Epithelial cell of proximal tubule (primary cell): ENCODE results near the gene ZMIZ1. TPM values are rescaled to one million over a fixed set of nuclear protein-coding genes. Genes with fewer than 3 reads are reported as not detected.

Source experiments
- DNase-seq: peaks from one replicate; pipeline ENCODE4 v3.0.0-alpha.2; 2011; ENCODE audit warnings: low read depth
- H3K4me3 ChIP-seq: 2 replicates; pipeline ENCODE4 v1.5.1; 2011; ENCODE audit warnings: low read depth, mild to moderate bottlenecking, low read length
- CTCF ChIP-seq: conservative IDR thresholded peaks from 2 replicates; pipeline ENCODE4 v1.5.1; 2012; ENCODE audit warnings: low read depth, mild to moderate bottlenecking, low read length
- total RNA-seq: library from RNA; depleted of rRNA; stranded (reverse); fragments of >200 nt; gene quantifications from 2 replicates; pipeline ENCODE4 v1.2.3, GENCODE V29; 2015

ZMIZ1 gene
- total RNA-seq, 1 donor from 2014 or later = 21.4 TPM

GRCh38 chr10:79026806-79027146, 42.0 kb upstream of the ZMIZ1 start:
- DNase-seq = no peak
- no peak for TF ChIP-seq CTCF

GRCh38 chr10:79027147-79028055, 41.4 kb upstream of the ZMIZ1 start:
- H3K4me3 ChIP-seq = no peak overlapping the region
- no peak for DNase-seq
- TF ChIP-seq CTCF = no peak

More at GRCh38 chr10:79026806-79027146, 42.0 kb upstream of the ZMIZ1 start:
- H3K4me3 ChIP-seq = no peak overlapping the region

- TF ChIP-seq CTCF = no peak
These were observed 40.7 kb upstream of the ZMIZ1 start for GRCh38 chr10:79028056-79028430.

GRCh38 chr10:79028451-79029010, 40.2 kb upstream of the ZMIZ1 start:
- no peak for DNase-seq
- H3K4me3 ChIP-seq = no peak overlapping the region
- no peak for TF ChIP-seq CTCF

More at GRCh38 chr10:79028056-79028430, 40.7 kb upstream of the ZMIZ1 start:
- no peak for DNase-seq
- H3K4me3 ChIP-seq = no peak overlapping the region

- no peak for DNase-seq
- H3K4me3 ChIP-seq = no peak overlapping the region
- no peak for TF ChIP-seq CTCF
These were observed 39.0 kb upstream of the ZMIZ1 start for GRCh38 chr10:79029478-79030390.

- no peak for TF ChIP-seq CTCF
- DNase-seq = no peak
- no peak overlapping the region for H3K4me3 ChIP-seq
These were observed 38.1 kb upstream of the ZMIZ1 start for GRCh38 chr10:79030705-79031104.
